GM10847 (cell line): ENCODE measurements around the gene PICK1.

Experiments
- POLR2A ChIP-seq: IDR thresholded peaks from 2 replicates; pipeline ENCODE4 v1.6.1; 2011; ENCODE audit not compliant: insufficient read length; ENCODE audit errors: extremely low read depth

PICK1 gene

DNA sequence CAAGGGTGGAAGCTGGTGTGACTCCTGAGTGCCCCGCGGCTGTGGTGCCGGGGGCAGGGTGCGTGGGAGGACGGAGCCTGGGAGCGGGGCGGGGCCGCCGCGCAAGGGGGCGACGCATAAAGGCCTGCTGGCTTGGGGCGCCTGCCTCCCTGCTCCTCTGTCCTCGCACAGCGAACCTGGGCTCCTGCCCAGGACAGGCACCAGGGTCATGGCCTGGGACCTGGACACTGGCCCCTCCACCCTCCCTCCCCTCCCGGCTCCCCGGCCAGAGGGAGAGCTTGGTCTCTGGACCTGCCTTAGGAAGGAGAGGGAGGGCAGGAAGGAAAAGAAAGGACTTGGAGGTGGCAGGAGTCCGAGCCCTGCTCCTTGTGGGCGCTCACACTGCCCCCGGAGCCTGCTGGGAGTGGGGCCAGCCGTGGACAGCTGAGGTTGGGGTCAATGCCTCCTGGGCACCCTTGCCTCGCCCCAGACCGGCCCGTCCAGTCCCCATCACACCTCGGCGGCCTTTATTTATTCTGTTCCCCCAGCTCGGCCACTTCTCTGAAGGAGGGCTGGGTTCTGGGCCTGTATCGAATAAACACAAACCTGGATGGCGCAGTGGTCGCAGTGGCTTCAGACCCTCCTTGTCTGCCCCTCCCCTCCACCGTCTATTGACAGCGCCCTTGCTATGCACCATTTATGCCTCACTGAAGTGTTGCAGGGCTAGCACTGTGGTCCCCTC is 18.1 kb downstream of the PICK1 start:
- TF ChIP-seq POLR2A, result no peak

DNA sequence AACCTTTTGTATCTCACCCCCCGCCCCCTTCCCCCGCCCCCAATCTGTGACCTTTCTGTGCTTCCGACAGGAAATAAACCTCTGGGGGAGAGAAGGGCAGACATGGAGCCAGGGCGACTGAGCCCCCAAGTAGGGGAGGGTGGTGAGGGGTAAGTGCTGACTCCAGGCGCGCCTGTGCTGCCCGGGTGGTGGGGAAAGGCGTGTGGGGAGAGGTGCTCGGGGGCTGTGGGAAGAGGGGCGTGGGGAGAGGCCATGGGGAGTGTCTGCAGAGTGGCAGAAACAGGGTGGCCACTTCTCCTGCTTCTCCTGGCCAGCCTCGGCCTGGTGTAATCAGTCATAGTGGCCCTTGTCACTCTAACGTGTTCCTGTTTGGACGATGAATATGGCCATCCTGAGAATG is 18.8 kb downstream of the PICK1 start:
- no peak for TF ChIP-seq POLR2A

DNA sequence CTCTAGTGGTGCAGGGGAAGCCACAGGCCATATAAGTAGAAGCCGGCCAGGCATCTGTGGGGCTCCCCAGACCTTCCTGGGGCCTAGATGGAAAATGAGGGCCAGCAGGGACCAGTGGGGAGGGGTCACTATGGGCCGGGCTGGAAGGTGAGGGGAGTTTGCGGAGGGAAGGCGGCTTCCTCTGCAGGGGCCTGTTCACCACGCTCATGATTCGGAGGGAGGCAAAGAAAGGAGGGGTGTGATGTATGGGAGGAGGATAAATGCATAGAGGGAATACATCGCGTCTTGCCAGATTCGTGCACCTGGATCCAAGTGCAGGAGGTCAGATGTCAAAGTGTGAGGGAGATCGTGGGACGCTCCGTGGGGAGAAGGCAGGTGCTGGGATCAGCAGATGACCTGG is 19.9 kb downstream of the PICK1 start:
- TF ChIP-seq POLR2A, result no peak

DNA sequence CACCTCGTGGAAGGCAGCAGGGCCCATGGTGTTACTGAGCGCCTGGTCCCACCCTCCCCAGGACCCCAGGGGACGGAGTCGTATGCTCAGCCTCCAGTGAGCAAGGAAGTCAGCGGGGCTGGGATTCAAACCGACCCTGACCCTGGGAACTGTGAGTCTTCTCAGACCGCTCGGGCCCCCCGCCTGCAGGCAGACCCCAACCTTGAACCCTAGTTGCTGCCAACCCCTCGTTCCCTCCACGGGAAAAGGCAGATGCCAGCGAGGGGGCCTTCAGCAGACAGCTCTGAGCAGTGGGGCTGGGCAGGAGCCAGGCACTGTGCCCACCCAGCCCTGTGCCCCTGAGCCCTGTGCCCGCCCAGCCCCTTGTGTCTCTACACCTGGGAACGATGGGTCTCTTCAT is 20.4 kb downstream of the PICK1 start:
- no peak for TF ChIP-seq POLR2A

DNA sequence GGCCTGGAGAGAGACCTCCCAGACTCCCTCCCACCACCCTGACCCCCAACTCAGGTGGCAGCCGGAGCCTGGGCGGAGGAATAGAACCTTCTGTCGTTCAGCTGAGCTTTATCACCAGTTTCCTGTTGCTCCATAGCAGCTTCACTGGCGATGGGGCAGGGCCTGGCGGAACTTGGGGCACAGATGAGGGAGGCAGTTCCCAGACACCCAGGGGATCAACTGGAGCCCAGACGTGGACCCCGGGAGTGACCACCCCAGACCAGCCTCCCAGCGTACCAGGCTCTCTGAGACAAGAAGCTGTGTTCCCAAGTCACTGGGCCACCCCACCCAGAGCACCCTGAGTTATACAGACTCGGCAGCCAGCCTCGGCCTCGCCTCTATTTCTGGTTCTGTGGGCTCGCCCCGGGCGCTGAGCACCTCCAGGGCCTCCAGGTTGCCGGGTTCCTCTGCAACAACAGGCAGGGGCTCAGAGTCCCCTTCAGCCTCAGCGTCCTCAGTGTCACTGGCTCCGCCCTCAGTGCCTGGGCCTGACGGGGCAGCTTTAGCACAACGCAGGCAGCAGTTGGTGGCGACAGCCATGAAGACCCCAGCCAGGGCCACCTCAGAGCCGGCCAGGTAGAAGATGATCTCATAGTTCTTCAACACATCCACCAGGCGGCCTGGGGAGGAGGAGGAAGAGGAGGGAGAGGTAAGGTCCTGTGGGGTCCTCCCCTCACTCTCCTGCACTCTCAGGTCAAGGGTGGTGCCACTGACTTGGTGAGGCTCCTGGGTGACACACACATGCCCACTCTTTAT is 21.0 kb downstream of the PICK1 start:
- TF ChIP-seq POLR2A, result no peak

DNA sequence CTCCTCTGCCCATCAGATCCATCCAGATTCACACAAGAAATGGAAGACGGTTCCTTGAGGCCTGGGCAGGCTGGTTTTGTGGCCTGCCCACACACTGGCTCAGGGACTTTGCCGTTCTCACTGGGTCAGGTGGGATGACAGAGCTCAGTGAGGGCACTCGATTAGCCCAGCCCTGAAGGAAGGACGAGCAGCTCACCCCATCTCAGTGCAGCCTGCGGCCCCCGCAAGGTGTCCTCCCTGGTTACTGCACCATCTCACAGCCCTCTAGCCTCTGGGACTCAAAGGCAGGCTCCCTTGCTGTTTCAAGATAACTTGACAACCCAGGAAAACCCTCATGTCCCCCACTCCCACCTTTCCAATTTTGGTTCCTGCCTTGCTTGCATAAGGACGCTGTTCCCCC is 22.6 kb downstream of the PICK1 start:
- no peak for TF ChIP-seq POLR2A

DNA sequence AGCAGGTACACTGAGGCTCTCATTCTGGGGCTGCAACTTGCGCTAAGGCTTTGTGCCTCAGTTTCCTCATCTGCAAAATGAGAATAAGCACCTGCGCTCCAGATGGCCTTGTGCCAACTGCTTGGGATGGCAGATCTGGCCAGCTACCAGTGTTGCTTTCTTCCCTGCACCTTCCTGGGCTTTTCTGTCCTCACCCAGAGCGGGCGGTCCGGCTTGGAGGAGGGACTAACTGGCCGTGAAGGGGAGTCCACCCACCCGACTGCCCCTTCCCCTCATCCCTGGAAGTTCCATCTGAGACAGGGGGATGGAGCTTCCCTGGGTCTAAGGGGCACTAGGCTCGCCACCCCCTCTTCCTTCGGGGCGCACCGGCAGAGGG is 23.3 kb downstream of the PICK1 start:
- no peak for TF ChIP-seq POLR2A

DNA sequence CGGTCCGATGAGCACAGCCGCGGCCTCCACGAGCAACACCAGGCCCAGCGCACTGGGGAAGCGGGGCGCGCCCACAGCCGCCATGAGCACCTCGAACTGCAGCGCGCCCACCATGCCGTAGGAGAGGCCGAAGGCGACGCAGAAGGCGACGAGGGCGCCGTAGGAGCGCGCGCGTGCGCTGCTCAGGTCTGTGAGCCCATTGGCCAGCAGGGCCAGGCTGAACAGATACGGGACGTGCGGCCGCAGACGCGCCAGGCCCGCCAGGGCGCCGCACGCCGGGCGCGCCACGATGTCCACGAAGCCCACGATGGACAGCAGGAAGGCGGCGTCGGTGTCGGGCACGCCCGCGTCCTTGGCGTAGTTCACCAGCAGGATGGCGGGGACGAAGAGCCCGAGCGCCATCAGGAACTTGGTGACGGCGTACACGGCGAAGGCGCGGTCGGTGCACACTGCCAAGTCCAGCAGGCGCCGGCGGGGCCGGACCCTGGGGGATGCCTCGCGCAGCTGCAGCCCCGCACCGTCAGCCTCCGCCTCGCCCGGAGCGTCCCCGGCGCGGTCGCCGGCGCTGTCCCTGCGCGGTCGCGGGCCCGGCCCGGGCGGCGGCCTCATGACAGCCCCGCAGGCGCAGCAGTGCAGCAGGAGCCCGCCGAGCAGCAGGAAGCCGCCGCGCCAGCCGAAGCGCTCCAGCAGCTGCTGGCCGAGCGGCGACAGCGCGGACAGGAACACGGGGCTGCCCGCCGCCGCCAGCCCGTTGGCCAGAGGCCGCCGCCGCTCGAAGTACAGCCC is 23.8 kb downstream of the PICK1 start:
- TF ChIP-seq POLR2A, result no peak

DNA sequence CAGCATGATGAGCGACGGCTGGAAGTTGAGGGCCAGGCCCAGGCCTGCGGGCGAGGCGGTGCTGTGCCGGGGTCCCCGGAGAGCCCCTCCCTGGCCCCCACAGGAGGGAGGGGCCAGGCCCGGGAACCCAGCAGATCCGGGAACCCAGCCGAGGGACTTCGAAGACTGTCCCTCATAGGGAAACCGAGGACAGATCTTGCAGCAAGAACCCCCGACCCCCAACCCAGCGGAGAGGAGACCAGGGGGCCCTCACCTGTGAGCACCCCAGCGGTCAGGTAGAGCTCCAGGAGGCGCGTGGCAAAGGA is 24.4 kb downstream of the PICK1 start:
- no peak for TF ChIP-seq POLR2A

DNA sequence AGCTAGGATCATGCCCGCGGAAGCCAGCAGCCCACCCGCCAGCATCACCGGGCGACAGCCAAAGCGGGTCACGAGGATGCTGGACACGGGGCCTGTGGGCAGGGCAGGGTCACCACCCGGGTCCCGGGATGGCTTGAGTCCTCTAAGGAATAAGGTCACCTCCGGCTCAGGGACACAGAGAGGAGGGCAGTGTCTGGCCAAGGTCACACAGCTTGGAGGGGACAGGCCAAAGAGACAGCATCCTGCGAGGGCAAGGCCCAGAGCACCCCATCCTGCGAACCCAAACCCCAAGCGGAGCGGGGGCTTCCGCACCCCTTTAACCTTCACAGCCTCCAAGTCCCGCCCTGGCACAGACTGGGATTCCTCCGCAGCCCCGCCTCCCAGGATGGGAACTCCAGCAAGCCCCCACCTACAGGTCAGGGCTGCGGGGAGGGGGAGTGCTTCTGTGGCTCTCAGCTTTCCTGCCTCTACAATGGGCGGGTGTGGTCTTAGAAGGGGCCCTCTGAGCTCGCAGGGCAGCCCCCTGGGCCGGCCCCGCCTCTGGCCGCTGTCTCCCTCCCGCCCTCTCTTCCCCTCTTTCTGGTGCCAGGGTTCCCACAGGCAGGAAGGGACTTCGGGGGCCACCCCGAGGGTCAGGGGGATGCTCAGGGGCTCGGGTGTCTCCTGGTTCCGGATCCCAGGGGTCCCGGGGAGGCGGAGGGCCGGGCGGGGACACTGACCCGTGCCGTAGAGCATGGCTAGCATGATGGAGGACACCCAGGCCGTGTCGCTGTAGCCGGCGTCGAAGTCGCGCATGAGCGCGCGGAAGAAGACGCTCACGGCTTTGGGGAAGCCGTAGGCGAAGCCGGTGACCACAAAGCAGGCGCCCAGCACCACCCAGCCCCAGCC is 25.0 kb downstream of the PICK1 start:
- TF ChIP-seq POLR2A, result no peak

DNA sequence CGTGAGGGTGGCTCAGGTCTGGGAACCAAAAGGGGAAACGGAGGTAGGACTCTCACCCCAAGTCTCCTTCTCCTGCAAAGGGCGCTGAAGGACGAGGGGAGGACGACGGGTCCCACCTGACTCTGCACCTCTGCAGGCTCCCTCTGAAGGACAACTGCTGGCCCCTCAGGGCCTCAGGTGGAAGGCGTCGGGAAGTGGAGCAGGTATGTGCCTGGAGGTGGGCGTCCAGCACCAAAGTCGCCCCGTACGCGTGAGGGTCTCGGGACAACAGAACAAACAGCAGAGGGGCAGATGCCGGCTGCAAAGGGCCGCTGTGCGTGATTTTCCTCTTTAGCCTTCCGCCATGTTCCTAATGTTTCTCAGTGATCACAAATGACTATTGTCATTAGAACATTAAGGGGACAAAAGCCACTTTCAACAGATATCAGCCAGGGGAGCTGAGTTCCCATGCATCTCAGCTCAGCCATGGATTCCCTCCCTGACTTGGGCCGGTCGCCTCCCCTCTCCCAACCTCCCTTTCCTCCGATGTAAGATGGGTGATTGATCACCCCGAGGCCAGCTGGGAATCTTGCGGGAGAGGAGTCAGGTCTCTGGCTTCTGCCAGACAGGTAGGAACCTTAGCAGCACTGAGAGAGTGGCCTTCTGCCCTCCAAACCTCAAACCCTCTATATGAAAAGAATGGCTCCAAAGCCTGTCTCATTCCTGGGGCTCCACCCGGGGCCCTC is 25.9 kb downstream of the PICK1 start:
- TF ChIP-seq POLR2A, result no peak

DNA sequence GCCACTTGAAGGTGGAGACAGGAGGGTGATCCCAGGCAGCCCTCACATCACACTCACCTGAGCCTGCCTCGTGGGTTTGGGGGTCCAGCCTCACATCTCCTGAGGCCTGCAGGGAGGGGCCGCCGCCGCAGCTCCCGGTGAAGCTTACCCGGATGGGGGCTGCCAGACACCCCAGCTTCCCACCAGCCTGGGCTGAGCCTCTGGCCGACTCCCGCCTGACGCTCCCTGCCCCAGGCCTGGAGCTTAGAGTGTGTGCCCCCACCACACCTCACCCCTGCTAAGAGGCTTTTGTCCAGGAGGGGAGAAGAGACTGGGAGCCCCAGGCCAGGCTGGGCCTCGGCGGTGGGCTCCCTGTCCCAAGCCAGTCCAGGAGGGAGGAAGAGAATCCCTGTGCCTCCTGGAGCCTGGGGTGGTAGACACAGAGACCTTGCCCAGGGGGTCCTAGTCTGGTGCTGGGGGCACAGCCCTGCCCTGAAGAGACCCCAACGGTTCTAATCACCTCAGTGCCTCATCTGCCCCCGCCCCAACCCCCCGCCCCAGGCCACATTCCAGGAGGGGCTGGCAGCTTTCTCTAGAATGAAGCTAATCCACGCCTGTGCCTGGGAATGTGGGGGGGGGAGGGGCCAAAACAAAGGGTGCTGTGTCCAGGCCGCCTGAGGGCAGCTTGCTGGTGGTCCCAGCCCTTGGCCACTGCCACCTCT is 26.9 kb downstream of the PICK1 start, which contains the start of gene SLC16A8:
Gene SLC16A8, minus strand, starts transcription at position 254 of the 701 bp plus-strand sequence. CDS start 1,311 bp downstream, outside the sequence.
- TF ChIP-seq POLR2A, result no peak

DNA sequence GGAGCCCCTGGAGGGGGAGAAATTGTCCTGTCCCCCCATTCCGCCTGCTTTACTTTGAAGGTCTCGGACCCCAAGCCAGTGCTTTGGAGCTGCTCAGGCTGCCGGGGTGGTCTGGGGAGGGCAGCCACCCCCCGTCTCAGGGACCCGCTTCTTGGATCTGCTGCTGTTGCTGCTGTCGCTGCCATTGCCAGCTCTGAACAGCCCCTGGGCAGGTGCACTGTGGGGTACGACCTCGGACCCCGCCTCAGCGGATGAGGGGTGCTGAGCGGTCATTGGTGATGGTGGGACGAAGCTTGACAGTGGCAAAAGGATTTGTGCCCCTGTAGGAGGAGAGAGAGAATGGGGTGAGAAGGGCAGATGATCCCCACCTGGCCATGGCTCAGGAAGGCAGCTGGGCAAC is 27.9 kb downstream of the PICK1 start:
- no peak for TF ChIP-seq POLR2A

DNA sequence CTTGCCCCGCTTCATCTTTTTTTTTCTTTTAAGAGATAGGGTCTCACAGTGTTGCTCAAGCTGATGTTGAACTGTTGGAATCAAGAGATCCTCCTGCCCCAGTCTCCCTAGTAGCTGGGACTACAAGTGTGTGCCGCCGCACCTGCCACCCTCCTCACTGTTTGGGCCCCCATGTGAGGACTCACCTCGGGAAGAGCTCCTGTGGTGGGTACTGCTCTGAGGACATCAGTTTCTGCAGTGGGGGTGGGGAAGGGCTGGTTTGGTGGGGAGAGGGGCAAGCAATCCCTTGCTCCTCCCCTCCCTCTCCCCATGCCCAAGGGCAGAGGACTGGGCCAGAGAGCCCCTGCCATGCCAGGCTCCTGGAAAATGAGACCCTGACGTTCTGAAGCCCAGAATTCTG is 28.3 kb downstream of the PICK1 start:
- TF ChIP-seq POLR2A, result no peak
